ENCODE data around the gene KDM7A. TPM values are rescaled to one million over a fixed set of nuclear protein-coding genes. Genes with fewer than 3 reads are reported as not detected.
A peak's percentile ranks its signal among the peaks of the same experiment; 100 is the strongest.
"Not testable (repeated sequence)": the region's sequence is repeated elsewhere in the genome, so short reads cannot be mapped to it uniquely, and the experiment has no call there.

The KDM7A gene
- polyA plus RNA-seq, 3 donors, result 10.8 to 15.3 (median 12.6) TPM

DNA sequence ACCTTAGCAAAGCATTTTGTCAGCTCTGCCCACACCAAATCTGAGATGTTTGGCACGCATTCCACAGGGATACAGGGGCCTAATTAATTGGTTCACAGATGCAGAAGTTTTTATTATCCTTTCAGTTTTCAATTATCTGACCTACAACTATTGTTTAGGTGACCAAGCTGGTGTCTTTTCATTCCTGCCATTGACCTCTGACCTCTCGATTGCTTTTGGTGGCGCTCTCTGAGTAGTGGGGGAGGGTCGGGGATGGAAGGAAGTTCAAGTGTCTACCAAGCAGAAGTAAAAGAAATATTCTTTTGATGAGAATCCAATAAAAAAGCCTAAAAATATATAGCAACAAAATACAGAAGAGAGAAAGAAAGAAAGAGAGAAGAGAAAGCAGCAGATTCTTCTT, 28.8 kb upstream of the KDM7A start:
- no peak for DNase-seq (ENCODE audit: extremely low read depth in 1 of 11, low read depth in 9 of 11, low spot score in 4 of 11)

DNA sequence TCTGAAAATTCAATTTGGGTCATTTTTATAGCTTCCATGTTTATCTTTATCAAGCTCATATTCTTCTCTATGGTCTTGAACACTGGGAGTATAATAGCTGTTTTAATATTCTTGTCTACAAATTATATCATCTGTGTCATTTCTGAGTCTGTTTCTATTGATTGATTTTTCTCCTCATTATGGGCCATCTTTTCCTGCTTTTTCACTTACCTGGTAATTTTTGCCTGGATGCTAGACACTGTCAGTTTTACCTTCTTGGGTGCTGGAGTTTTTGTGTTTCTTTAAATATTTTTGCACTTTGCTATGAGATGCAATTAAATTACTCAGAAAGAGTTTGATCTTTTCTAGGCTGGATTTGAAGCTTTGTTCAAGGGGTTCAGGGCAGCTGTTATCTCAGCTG, 26.8 kb upstream of the KDM7A start:
- no peak for DNase-seq (ENCODE audit: extremely low read depth in 1 of 11, low read depth in 9 of 11, low spot score in 4 of 11)

DNA sequence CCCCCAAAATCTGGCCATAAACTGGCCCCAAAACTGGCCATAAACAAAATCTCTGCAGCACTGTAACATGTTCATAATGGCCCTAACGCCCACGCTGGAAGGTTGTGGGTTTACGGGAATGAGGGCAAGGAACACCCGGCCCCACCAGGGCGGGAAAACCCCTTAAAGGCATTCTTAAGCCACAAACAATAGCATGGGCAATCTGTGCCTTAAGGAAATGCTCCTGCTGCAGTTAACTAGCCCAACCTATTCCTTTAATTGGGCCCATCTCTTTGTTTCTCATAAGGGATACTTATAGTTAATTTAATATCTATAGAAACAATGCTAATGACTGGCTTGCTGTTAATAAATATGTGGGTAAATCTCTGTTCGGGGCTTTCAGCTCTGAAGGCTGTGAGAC, 26.2 kb upstream of the KDM7A start:
- DNase-seq (ENCODE audit: extremely low read depth in 1 of 11, low read depth in 9 of 11, low spot score in 4 of 11), result not testable (repeated sequence)

DNA sequence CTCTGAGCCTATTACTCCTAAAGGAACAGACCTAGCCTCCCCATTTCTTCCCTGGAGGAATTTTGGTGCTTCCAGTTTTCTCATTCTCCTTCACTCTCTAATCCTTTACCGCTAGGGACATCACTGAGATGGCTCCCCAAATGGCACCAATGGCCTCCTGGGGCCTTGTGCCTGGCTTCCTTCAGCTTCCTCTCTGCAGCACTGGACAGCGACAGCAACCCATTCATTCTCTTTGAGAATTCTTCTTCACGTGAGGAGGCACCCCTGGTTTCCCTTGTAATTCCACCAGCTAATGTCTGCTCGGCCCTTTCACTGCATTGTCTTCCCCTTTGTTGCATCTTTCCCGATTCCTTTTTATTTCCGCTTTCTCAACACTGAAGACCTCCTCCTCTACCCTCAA, 24.6 kb upstream of the KDM7A start:
- DNase-seq (ENCODE audit: extremely low read depth in 1 of 11, low read depth in 9 of 11, low spot score in 4 of 11), result no peak

GRCh38 chr7:140200061-140200989, 23.5 kb upstream of the KDM7A start:
- DNase-seq (ENCODE audit: extremely low read depth in 1 of 11, low read depth in 9 of 11, low spot score in 4 of 11), result no peak

GRCh38 chr7:140197938-140198337, 21.2 kb upstream of the KDM7A start:
- no peak for DNase-seq (ENCODE audit: extremely low read depth in 1 of 11, low read depth in 9 of 11, low spot score in 4 of 11)

DNA sequence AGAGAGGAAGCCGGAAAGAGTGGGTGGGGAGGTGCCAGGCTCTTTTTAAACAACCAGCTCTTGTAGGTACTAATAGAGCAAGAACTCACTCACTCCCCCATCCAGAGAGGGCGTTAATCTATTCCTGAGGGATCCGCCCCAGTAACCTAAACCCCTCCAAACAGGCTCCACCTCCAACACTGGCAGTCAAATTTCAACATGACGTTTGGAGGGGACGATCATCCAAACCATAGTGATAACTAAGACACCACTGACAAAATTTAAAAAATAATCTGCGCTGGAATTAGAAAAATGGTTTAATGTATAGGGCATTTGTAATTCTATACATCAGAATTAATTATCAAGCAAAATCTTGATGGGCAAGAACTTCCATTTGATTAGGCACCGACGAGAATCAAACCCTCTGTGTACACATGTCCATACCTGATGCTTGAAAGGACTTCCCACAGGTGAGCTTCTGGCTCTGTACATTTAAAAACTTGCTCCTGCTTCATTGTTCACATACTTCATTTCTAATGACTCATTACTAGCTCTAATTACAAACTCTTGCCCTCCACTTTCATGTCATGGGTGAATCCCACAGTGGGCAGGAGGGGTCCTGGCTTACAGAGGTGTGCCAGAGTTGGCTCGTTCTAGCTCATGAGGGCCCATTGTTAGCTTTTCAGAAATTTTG, 20.6 kb upstream of the KDM7A start:
- DNase-seq (ENCODE audit: extremely low read depth in 1 of 11, low read depth in 9 of 11, low spot score in 4 of 11), result no peak

DNA sequence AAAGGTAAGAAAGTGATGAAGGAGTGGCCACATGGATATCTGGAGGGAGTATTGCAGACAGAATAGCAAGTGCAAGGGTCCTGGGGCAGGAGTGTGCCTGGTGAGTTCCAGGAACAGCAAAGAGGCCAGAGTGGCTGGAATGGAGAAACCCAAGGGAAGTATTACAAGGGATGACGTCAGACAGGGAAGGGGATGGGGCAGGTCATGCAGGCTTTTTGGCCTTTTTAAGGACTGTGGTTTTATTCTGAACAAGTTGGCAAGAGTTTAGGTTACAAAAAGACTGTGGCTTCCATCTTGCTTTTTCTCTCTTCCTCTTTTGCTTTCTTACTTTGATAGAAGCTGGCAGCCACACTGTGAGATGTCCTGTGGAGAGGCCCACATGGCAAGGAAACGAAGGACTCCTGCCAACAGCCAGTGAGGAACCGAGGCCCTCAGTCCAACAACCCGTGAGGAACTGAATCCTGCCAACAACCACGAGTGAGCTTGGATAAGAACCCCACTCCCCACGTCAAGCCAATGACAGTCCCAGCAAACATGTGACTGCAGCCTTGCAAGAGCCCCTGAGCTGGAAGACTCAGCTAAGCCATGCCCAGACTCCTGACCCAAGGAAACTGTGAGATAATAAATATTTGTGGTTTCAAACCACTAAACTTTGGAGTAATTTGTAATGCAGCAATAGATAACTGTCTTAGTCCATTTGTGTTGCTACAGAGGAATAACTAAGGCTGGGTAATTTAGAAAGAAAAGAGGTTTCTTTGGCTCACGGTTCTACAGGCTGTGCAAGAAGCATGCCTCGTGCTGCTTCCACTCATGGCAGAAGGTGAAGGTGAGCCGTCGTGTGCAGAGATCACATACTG, 19.8 kb upstream of the KDM7A start:
- DNase-seq (ENCODE audit: extremely low read depth in 1 of 11, low read depth in 9 of 11, low spot score in 4 of 11), result no peak

GRCh38 chr7:140195859-140196258, 19.1 kb upstream of the KDM7A start:
- no peak for DNase-seq (ENCODE audit: extremely low read depth in 1 of 11, low read depth in 9 of 11, low spot score in 4 of 11)

DNA sequence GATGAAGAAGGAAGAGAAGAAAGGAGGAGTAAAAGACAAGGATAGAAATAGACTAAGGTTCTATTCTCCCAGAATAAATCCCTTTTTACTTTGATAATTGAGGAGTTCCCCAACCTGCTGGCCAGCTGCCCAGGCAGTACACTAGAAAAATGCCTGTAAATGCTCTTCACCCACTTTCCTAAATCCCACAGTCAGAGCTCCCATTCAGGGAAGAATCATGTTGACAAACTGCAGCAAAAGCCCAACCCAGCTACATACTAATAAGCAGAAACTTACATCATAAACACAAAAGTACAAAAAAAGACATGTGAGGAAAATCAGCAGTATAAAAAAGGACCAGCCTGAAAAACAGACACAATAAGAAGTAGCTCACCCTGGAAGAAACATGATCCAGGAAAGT, 15.8 kb upstream of the KDM7A start:
- no peak for DNase-seq (ENCODE audit: extremely low read depth in 1 of 11, low read depth in 9 of 11, low spot score in 4 of 11)

DNA sequence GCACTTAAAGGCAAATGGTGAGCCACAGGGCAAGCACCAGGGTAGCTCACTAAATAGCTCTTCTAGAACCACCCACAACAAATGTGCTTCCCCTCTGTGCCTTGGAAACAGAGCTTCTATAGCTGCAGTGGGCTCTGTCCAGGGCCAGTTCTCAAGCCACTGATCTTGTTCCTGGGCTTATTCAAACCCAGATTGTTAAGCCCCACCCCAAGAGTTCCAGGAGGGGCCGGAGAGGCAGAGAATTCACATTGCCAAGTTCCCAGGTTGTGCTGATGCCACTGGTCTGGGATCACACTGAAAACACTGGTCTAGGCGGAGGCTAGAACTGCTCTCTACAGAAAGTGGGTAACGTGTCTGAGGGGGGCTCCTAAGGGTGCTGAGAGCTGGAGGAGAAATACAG, 15.4 kb upstream of the KDM7A start:
- DNase-seq (ENCODE audit: extremely low read depth in 1 of 11, low read depth in 9 of 11, low spot score in 4 of 11), result no peak

DNA sequence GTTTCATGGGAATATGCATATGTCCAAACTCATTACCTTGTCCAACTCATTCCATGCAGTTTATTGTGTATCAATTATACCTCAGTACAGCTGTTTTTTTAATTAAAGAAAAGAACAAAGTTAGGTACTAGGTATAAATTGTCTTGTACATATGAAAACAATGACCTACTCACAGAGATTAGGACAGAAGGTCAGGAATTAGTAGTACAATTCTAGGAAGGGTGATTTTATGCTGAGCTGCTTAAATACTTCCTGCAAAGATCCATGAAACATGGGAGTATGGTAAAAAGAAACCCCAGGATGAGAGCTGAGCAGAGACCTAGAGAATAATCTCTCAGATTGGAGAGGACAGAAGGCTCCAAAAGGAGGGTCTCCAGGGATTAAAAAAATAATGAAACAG, 13.8 kb upstream of the KDM7A start:
- no peak for DNase-seq (ENCODE audit: extremely low read depth in 1 of 11, low read depth in 9 of 11, low spot score in 4 of 11)

DNA sequence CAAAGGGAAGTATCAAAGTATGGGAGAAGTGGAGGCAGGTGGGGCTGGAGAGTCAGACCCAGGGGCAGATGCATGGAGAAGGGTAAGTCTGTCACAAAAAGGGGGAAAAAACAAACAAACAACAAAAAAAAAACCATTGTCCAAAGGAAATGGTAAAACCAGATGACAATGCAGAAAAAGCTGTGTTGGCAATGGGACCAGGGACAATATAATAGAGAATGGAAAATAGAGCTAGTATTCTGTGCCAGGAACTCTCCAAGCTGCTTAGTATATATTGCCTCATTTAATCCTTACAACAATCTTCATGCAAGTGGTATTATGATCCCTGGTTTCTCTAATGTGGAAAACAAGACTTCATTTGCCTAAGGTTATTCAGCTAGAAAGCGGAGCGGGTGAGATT, 13.1 kb upstream of the KDM7A start:
- DNase-seq (ENCODE audit: extremely low read depth in 1 of 11, low read depth in 9 of 11, low spot score in 4 of 11), result no peak

DNA sequence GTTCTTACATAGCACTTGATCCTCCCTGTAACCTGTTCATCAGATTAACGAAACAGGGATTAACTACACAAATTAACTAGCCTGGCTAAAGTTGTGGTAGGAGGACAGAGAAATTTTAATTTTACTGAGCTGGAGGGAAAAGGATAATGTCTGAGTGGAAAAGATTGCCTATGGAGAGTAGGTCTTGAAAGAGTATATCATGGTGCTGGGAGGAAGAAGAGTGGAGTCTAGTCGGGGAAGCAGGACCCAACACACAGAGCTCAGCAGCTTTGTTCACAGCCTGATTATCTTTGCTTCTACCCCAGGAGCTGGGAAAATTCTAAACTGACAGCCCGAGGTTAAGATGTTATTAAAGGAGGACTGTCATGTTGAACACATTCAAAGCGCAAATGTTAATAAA, 6.1 kb upstream of the KDM7A start:
- DNase-seq (ENCODE audit: extremely low read depth in 1 of 11, low read depth in 9 of 11, low spot score in 4 of 11), result no peak

DNA sequence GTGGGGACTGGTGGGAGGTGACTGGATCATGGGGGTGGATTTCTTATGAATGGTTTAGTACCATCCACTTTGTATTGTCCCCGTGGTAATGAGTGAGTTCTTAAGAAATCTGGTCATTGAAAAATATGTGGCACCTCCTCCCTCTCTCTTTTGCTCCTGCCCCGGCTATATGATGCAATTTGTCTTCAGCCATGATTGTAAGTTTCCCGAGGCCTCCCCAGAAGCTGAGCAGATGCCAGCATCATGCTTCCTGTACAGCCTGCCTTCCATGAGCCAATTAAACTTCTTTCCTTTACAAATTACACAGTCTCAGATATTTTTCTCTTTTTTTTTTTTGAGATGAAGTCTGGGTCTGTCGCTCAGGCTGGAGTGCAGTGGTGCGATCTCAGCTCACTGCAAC, 2.6 kb upstream of the KDM7A start:
- DNase-seq (ENCODE audit: extremely low read depth in 1 of 11, low read depth in 9 of 11, low spot score in 4 of 11), result no peak

- peak in 2 of 11 donors; percentile 5 to 11 for DNase-seq (ENCODE audit: extremely low read depth in 1 of 11, low read depth in 9 of 11, low spot score in 4 of 11)
Measured at GRCh38 chr7:140176122-140176701, 571 bp downstream of the KDM7A start.

DNA sequence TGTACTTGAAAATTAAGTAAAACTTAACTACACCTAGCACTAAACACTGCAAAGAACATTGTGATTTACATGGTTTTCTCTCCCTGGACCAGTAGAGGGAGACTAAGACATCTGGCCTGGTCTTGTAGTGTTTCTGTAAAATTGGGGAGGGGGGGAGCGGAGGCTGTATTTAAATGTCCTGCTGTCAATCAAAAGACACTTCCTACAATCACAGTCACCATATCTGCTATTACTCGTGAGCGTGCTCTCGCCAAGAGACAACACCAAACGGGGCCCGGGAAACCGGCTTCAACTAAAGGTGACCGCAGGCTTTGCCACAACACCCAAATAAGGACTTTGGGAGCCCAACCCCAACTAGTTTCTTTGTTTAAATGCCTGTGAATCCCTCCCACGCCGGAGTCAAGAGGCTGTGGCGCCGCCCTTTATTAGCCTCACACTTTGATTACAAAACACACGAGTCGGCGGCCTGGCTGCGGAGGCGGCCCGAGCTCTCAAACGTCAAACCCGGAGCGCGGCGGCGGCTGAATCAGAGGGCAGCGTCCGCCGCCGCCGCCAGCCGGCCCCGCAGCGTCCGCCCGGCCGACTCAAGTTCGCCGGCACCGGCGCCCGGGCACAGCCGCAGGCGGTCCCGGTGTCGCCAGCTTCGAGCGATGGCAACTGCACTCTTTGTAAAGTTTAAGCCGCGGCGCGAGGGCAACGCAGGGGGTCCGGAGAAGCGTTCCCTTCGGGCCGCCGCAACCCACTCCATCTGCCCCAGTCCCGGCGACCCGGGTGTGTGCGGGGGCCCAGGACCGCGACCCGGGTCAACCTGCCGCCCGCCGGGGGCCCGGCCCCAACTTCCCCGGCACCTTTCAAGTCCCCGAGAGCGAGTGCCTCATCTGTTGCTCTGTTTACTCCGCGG, 1.3 kb downstream of the KDM7A start:
- peak; percentile 71 to 92 (median 83) for DNase-seq (ENCODE audit: extremely low read depth in 1 of 11, low read depth in 9 of 11, low spot score in 4 of 11)

GRCh38 chr7:140174217-140174616, 2.6 kb downstream of the KDM7A start:
- no peak for DNase-seq (ENCODE audit: extremely low read depth in 1 of 11, low read depth in 9 of 11, low spot score in 4 of 11)

Data from renal cortex interstitium (tissue), 11 donors.